ENCODE data around the gene NR2C1.

The NR2C1 gene

GRCh38 chr12:95073698-95074520, 491 bp upstream of the NR2C1 start:
- TF ChIP-seq CTCF (IDR thresholded peaks at IDR 0.05; ENCODE audit: low read depth, low read length): peak; percentile 93
- in situ Hi-C loops (cut with HindIII; ENCODE audit: low sequenced_read_pairs): no loop called here
- H3K4me3 ChIP-seq (ENCODE audit: low read depth, low read length): peak overlapping the region; percentile 87
- no peak for DNase-seq (ENCODE audit: low read depth, low spot score)

- in situ Hi-C loops (cut with HindIII; ENCODE audit: low sequenced_read_pairs): no loop called here
- DNase-seq (ENCODE audit: low read depth, low spot score): no peak
- no peak for TF ChIP-seq CTCF (IDR thresholded peaks at IDR 0.05; ENCODE audit: low read depth, low read length)
- H3K4me3 ChIP-seq (ENCODE audit: low read depth, low read length): no peak overlapping the region
Measured at GRCh38 chr12:95070378-95070777, 3.0 kb downstream of the NR2C1 start.

- no peak for TF ChIP-seq CTCF (IDR thresholded peaks at IDR 0.05; ENCODE audit: low read depth, low read length)
- in situ Hi-C loops (cut with HindIII; ENCODE audit: low sequenced_read_pairs): no loop called here
- DNase-seq (ENCODE audit: low read depth, low spot score): no peak
- no peak overlapping the region for H3K4me3 ChIP-seq (ENCODE audit: low read depth, low read length)
Measured at GRCh38 chr12:95066091-95066855, 7.1 kb downstream of the NR2C1 start.

GRCh38 chr12:95060951-95061350, 12.5 kb downstream of the NR2C1 start:
- TF ChIP-seq CTCF (IDR thresholded peaks at IDR 0.05; ENCODE audit: low read depth, low read length): no peak
- no peak for DNase-seq (ENCODE audit: low read depth, low spot score)
- in situ Hi-C loops (cut with HindIII; ENCODE audit: low sequenced_read_pairs): no loop called here

GRCh38 chr12:95059984-95060383, 13.4 kb downstream of the NR2C1 start:
- TF ChIP-seq CTCF (IDR thresholded peaks at IDR 0.05; ENCODE audit: low read depth, low read length): no peak
- in situ Hi-C loops (cut with HindIII; ENCODE audit: low sequenced_read_pairs): no loop called here
- DNase-seq (ENCODE audit: low read depth, low spot score): no peak
- H3K4me3 ChIP-seq (ENCODE audit: low read depth, low read length): no peak overlapping the region

More at GRCh38 chr12:95060951-95061350, 12.5 kb downstream of the NR2C1 start:
- no peak overlapping the region for H3K4me3 ChIP-seq (ENCODE audit: low read depth, low read length)

GRCh38 chr12:95057424-95057823, 16.0 kb downstream of the NR2C1 start:
- in situ Hi-C loops (cut with HindIII; ENCODE audit: low sequenced_read_pairs): no loop called here
- H3K4me3 ChIP-seq (ENCODE audit: low read depth, low read length): no peak overlapping the region
- no peak for TF ChIP-seq CTCF (IDR thresholded peaks at IDR 0.05; ENCODE audit: low read depth, low read length)
- no peak for DNase-seq (ENCODE audit: low read depth, low spot score)

Data from astrocyte of the spinal cord (primary cell).